AG20443 (cell line): ENCODE measurements around the gene MAPK12.
A peak's percentile ranks its signal among the peaks of the same experiment; 100 is the strongest.

Experiments
- DNase-seq: peaks from one replicate; pipeline ENCODE4 v3.0.0; 2012; ENCODE audit warnings: low spot score, mixed read lengths

Gene MAPK12

DNA sequence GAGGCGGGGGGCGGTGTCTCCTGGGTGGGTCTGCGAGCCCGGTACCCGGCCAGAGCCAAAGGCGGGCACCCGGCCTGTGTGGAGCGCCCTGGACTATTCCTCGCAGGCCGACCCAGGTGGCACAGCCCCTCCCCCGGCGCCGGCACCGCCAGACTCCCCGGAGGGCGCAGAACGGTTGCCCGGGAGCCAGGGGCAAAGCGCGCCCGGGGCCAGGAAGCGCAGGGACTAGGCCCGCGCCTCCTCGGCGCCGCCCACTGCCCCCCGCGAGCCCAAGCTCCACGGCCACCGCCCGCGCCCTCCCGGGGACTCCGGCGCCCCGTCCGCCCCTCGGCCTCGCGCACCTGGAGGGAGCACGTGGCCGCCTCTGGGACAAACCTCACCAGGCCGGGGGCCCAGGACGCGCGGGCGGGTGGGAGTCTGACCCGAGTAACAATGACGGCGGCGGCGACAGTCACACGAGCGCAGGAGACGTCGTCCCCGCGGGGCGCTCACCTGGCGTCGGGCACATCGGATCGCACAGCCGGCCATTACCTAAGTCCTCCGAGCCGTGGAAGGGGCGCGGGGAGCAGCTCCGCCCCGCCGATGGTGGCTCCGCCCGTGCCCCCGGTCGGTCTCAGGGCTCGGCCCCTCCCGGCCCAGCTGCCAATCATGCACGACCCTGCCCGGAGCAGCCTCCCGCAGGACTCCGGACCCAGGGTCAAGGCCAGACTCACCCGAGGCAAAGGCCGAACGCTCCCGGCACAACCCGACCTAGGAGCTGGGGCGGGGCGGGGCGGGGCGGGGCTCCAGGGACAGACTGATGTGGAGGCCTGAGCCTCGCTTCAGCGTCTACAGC lies 38.5 kb upstream of the MAPK12 start:
- peak; percentile 53 for DNase-seq

DNA sequence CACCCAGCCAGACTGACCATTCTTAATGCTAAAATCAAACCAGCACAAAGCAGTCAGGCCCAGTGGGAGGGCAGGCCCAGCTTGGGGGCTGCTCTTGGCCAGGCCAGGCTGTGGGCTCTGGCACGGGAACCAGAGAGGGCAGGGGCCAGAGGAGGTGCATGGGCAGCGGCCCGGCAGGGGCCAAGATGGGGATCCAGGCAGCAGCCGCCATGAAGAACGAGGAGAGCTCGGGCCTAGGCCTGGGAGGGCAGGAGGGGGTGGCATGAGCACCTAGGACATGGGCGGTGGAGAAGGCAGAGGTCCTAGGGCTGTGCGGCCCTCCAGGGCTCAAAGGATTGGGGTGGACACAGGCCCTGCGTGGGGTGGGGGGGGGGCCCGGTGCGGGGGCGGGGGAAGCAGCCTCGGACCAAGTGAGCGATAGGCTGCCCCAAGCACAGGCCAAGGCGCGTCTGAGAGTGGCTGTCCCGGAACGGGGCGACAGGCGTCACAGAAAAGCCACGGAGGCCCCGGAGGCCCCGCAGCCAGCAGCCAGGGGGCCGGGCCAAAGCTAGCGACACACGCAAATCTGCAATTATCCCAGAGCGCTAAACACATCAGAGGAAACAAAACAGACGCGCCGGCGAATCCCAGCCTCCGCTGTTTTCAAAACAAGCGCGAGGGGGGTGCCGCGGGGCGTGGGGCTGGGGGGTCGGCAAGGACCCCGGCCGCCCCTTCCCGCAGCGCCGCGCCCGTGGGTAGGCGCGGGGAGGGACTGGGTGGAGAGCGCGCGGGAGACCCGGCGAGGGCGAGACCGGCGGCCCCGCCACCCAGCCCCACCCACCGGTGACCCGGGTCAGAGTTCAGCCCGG lies 37.7 kb upstream of the MAPK12 start:
- DNase-seq, result peak; percentile 59

DNA sequence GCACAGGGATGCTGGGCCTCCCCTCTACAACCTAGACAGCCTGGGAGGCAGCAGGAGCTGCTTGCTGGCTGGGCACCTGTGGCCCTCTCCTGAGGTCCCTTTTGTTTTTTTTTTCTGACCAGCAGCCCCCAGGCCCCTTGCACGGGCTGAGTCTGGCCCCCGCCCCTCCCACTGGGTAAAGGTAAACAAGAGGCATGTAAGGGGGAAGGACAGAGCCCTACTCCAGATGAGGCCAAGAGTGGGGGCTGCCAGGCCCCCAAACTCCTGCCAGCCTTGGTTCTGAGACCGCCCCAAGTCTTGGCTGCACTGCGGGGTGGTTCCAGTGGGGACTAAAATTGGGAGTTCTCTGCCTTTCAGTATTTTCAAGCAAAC lies 36.8 kb upstream of the MAPK12 start:
- no peak for DNase-seq

DNA sequence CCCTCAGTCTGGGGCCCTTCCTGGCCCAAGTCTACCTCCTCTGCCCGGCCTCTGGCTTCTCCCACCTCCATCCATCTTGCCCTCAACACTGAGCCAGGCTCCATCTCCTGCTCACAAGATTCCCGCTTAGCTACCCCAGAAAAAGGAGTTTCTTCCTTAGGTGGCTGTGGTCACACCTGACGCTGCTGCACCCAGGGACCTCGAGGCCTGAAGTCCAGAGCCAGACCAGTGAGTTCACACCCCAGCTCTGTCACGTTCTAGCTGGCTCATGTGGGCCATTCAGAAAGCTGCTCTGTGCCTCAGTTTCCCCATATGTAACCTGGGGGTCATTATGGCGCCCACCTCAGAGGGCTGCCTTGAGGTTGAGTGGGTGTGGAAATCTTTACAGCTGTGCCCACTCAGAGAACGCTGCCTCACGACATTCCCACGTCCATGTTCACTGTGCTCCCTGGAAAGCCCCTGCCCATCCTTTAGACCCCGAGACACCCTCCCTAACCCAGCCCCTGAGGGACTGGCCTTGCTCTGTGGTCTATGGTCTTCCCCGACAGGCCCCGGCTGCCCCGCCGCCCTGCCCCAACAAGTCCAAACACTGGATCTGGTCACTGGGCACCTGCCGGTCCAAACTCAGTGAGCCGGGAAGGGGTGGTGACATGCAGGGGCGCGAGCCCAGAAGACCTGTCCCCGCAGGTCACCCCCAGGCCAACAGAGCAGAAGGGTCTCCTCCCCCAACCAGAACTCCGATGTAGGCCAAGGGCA lies 36.2 kb upstream of the MAPK12 start:
- DNase-seq, result no peak

- DNase-seq, result no peak
Observed at GRCh38 chr22:50296658-50297490, 35.4 kb upstream of the MAPK12 start.

GRCh38 chr22:50294319-50294656 lies 32.8 kb upstream of the MAPK12 start:
- no peak for DNase-seq

DNA sequence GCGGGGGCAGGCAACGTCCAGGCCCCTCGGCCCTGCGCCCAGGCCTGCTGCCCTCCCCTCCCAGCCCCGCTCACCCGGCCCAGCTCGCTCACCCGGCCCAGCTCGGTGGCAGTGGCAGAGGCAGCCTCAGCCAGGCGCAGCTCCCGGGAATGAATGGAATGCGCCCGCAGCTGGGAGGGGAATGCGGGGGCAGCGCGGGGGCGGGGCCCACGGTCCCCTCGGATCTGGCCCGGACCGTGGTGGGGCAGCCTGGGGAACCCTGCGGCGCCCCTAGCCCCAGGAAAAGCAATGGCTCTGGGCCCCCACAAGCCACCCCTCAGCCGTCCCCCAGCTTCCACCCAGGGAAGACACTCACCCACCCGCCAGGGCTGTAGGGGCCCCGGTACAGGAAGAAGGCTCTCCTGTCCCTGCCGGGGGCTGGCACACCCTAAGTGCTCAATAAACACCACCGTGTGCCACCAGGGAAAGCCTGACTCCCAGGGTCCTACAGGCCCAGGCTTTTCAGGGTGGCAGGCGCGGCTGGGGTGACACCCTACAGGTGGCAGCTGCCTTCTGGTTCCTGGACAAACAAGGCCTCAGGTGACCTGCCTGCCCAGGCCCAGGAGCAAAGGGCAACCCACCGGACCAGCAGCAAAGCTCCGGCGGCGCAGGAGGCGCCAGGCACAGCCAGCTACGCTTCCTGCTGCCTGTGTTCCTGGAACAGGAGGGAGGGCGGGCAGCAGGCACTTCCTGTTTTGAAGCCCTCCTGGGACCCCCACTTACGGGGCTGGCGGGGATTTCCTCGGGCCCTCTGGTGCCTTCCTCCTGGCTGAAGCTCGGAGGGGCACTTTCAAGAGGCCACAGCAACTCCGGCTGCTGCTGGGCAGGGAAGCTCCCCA lies 32.2 kb upstream of the MAPK12 start:
- peak; percentile 93 for DNase-seq

DNA sequence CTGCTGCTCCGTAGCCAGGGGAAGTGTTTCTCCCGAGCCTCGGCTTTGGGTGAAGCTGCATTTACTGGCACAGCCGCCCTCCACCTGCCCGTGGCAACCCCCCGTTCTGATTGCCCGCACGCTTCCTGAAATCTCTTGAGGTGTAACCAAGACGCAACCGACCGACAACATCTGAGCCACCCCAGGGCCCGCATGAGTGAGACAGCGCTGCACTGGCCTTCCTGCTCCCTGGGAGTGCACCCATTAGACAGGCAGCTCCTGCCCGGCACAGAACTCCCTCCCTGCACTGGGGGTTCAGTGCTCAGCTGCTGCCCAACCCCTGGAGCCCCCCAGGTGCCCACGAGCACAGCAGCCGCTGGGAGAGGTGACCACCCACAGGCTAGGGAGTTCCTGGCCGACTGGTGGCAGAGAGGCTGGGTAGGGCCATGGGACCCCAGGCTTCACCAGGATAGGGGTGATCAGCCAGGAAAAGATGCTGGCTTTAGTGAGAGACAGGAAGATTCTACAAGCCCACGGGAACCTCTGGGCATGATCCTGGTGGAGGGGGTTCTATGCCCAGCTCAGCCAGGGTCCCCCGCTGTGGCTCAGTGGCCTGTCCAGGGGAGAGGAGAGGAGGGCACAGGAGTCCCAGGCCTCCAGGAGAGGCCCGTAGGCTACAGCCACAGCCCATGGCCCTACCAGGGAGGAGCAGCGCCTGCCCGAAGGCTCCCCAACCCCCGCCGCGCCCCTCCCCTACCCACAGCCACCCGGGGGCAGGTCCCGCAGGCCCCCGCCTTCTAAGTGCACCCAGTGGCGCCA lies 31.4 kb upstream of the MAPK12 start:
- DNase-seq, result no peak

GRCh38 chr22:50289942-50290630 lies 28.6 kb upstream of the MAPK12 start:
- DNase-seq, result no peak

- DNase-seq, result no peak
Observed at GRCh38 chr22:50289151-50289941, 27.9 kb upstream of the MAPK12 start.

GRCh38 chr22:50287731-50288130 lies 26.2 kb upstream of the MAPK12 start:
- DNase-seq, result no peak

GRCh38 chr22:50286701-50287318 lies 25.3 kb upstream of the MAPK12 start:
- no peak for DNase-seq

- DNase-seq, result no peak
Observed at GRCh38 chr22:50286275-50286674, 24.8 kb upstream of the MAPK12 start.

- DNase-seq, result no peak
Observed at GRCh38 chr22:50285568-50286229, 24.2 kb upstream of the MAPK12 start.

GRCh38 chr22:50284479-50284878 lies 23.0 kb upstream of the MAPK12 start:
- DNase-seq, result no peak

DNA sequence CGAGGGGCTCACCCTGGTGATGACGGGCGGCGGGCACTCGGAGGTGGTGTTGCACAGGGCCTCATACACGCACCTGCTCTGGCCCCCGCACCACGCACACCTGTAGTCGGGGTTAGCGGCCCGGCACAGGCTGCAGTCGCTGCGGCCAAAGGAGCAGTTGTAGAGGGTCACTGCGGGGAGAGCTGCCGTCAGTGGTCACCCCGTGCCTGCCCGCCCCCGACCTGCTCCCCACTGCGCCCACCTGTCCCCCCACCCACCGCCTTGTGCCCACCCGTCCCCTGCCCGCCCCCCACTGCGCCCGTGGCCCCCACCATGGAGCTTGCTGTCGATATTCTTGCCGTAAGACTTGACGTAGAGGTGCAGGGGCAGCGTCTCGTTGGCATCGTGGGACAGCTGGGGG lies 22.3 kb upstream of the MAPK12 start:
- DNase-seq, result no peak

DNA sequence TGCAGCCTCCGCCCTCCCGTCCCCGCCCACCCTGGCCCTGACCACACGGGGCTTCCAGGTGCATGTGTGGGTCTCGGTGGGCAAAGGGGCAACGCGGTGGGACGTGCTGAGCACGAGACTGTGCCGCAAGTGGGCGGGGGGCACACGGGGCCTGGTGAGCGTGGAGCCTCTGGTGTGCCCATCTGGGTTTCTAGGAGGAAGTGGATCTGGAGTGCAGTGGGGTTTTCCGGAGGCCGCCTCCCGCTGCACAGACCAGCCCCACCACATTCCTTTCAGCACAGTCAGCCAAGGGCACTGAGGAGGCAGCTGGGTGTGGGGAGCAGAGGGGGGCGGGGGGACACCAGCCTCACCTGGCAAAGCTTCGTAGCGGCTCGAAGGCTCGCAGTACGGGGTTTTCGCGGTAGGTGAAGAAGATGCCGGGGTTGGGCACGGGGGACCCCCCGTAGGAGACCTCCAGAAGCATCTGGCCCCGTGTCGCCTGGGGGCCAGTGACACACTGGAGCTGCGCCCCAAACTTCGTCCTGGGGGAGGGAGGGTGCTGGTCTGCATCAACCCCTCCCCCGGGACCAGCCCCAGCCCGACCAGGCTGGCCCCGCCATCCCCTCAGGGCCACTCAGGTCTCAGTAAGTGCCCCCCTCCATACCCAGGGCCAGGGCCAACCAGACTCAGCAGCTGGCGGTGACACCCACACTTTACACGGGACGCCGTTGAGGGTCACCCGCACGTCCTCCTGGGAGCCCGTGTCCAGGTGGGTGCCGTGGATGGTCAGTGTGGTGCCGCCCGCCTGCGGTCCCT lies 21.1 kb upstream of the MAPK12 start:
- peak; percentile 87 for DNase-seq
